Brain microvascular endothelial cell (primary cell): ENCODE results near the gene ANK3.

Experiments
- DNase-seq: peaks from one replicate; pipeline ENCODE4 v3.0.0-alpha.2; 2020
- H3K27ac ChIP-seq: fragments of 250-450 bp; sonication (Bioruptor Pico); 2 replicates; pipeline ENCODE4 v1.5.1; 2020; ENCODE audit warnings: mild to moderate bottlenecking, moderate library complexity
- H3K27me3 ChIP-seq: fragments of 250-450 bp; sonication (Bioruptor Pico); replicated peaks from 2 replicates; pipeline ENCODE4 v1.5.1; 2020; ENCODE audit warnings: mild to moderate bottlenecking
- H3K36me3 ChIP-seq: fragments of 250-450 bp; sonication (Bioruptor Pico); replicated peaks from 2 replicates; pipeline ENCODE4 v1.5.1; 2020; ENCODE audit warnings: mild to moderate bottlenecking
- H3K4me3 ChIP-seq: 2 replicates; pipeline ENCODE4 v1.5.1; 2011; ENCODE audit warnings: low read depth, mild to moderate bottlenecking, control low read depth, low read length, moderate library complexity
- in situ Hi-C: cut with HindIII; loops from 2 replicates; pipeline ENCODE4 v1.10.0; 2017; ENCODE audit warnings: low sequenced_read_pairs, low pct_ligation_motif_present
- TF ChIP-seq, protein P1 (sequence below): IDR thresholded peaks from 2 replicates; pipeline ENCODE4 v1.5.1; 2011; ENCODE audit warnings: low read depth, mild to moderate bottlenecking, moderate library complexity, low read length, control low read depth, inconsistent platforms; ENCODE audit errors: missing control alignments

The ANK3 gene

DNA sequence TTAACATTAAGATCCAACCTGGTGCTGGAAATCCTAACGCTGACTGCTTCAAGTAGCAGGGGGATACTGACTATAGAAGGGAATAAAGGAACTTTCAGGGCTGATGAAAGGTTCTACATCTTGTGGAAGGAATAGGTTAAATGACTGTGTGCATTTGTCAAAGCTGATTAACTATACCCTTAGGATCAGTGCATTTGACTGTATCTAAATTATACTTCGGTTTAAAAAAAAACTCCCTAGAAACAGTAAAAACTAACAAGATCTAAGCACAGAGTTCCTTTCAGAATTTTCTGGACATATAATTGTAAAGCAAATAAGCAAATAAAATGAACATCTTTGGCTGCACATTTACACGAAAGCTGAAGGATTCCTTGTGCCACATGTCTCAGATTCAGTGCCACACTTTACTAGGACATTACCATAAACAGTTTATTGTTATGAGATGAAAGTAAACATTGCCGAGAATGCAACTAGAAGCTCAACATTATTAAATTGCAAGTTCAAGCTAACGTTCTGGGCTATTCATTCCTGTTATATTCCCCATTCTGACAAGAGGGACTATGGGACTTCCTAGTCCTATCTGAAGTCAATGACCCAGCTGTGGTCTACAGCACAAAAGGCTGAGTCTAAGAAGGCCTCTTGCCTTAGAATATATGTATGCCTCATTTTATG lies 20.7 kb downstream of the ANK3 start:
- Histone ChIP-seq H3K27me3 (no peaks in the 10 kb centered on the region), H3K4me3 (no peak overlapping the region), H3K27ac (no peak overlapping the region), H3K36me3 (no peaks in the 10 kb centered on the region)
- DNase-seq = no peak
- in situ Hi-C loops = no loop called here
- TF ChIP-seq, protein P1, sequence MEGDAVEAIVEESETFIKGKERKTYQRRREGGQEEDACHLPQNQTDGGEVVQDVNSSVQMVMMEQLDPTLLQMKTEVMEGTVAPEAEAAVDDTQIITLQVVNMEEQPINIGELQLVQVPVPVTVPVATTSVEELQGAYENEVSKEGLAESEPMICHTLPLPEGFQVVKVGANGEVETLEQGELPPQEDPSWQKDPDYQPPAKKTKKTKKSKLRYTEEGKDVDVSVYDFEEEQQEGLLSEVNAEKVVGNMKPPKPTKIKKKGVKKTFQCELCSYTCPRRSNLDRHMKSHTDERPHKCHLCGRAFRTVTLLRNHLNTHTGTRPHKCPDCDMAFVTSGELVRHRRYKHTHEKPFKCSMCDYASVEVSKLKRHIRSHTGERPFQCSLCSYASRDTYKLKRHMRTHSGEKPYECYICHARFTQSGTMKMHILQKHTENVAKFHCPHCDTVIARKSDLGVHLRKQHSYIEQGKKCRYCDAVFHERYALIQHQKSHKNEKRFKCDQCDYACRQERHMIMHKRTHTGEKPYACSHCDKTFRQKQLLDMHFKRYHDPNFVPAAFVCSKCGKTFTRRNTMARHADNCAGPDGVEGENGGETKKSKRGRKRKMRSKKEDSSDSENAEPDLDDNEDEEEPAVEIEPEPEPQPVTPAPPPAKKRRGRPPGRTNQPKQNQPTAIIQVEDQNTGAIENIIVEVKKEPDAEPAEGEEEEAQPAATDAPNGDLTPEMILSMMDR = no peak

DNA sequence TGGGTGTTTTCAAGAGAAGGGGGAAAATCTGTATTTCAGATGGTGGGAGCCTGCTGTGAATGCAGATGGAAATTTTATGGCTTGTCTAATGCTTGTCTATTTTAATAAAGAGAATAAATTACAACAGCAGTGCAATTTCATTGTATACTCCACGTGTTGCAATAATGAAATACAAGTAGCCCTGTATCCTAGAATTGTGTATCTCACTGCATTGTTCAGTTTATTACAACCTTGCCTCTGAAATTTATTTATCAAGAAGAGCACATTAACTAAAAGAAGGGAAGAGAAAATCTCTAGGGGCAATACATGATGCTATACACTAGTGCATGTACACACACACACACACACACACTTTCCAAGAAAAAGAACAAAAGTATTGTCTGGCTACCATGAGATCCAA lies 21.8 kb downstream of the ANK3 start:
- Histone ChIP-seq H3K4me3 (no peak overlapping the region), H3K27ac (no peak overlapping the region), H3K36me3 (no peaks in the 10 kb centered on the region), H3K27me3 (no peaks in the 10 kb centered on the region)
- in situ Hi-C loops = no loop called here
- no peak for DNase-seq
- TF ChIP-seq, protein P1 = no peak

DNA sequence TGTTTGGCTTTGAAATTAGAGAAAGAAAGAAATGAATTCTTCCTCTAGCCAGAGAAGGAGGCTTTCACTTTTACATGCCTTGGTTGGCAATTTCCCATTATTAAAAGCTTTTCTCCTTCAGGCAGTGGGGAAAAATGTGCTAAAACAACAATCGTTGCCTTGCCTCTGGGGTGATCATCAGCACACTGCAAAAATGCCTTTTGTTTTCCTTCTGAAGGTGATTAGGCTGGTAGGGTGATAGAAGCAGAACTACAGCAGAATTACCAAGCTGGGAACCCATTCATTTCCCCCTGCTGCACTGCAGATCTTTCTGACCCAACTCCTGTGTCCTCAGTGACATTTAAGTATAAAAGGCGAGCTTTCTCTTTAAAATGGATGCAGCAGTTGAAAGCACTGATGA lies 22.2 kb downstream of the ANK3 start:
- Histone ChIP-seq H3K27ac (no peak overlapping the region), H3K27me3 (no peaks in the 10 kb centered on the region), H3K4me3 (no peak overlapping the region), H3K36me3 (no peaks in the 10 kb centered on the region)
- TF ChIP-seq, protein P1 = no peak
- DNase-seq = no peak
- in situ Hi-C loops = no loop called here

DNA sequence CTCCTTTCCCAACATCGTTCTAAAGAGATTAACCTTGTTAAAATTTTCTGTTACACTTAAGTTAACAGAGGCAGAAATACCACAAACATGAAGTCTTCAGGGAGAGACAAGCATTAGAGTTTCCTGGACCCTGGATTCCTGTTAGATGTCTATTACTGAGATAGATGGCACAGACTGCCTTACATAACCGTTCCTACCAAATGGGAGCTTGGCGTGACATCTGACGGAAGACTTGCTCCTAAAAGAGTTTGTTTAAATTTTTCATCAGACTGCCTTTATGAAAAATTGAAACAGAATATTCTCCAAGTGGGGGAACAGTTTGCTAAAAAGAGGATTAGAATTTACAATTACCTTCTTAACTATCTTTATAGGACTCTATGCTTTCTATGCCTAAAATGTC lies 22.7 kb downstream of the ANK3 start:
- H3K4me3 ChIP-seq = no peak overlapping the region
- H3K27ac ChIP-seq = no peak overlapping the region
- TF ChIP-seq, protein P1 = no peak
- H3K36me3 ChIP-seq = no peaks in the 10 kb centered on the region
- H3K27me3 ChIP-seq = no peaks in the 10 kb centered on the region
- in situ Hi-C loops = no loop called here
- DNase-seq = no peak

DNA sequence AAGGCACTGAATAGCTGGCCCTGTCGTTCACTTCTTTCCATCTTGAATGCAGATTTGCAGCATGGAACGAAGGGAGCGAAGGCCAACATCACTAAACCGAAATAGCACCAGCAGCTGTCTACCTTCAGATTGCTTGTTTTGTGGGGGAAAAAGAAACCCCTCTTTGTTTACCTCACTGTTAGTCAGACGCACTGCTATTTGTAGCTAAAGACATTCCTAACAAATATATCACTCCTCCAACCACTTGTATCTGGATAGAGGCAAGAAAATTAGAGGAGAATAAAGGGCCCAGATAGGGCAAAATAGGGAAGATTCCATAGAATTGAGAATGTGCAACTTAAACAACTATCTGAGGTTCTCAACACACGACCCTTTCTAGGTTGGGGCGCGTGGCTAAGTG lies 26.5 kb downstream of the ANK3 start:
- no peaks in the 10 kb centered on the region for H3K27me3 ChIP-seq
- H3K27ac ChIP-seq = no peak overlapping the region
- no peaks in the 10 kb centered on the region for H3K36me3 ChIP-seq
- in situ Hi-C loops = no loop called here
- DNase-seq = no peak
- H3K4me3 ChIP-seq = no peak overlapping the region
- TF ChIP-seq, protein P1 = no peak

DNA sequence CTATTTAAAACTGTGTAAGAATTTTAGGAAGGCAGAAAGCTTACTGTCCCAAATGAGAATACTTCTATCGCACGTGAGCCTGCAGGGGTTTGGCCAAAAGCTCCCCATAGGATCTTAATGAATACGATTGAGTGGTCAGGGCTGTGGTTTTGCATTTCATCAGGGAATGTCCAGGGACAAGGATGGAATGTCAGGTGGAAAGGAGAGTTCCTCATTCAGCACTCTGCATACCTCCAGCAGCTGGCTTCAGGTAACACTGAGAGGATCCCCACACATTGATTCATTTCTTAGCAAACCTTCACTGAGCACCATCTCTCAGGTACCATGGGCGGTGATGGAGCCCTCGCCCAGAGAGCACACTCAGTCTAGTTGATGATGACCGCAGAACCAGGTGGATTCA lies 27.2 kb downstream of the ANK3 start:
- H3K27me3 ChIP-seq = no peaks in the 10 kb centered on the region
- H3K36me3 ChIP-seq = no peaks in the 10 kb centered on the region
- TF ChIP-seq, protein P1 = no peak
- H3K4me3 ChIP-seq = no peak overlapping the region
- no peak overlapping the region for H3K27ac ChIP-seq
- in situ Hi-C loops = no loop called here
- DNase-seq = no peak
